Left lung (tissue), 10 donors: ENCODE data around the gene ACTL6A. TPM values are rescaled to one million over a fixed set of nuclear protein-coding genes. Genes with fewer than 3 reads are reported as not detected.

Experiments used
- ATAC-seq: fragments of 200-7000 bp; cut with Tn5 transposase; one replicate; pipeline ENCODE4 v1.9.1; 2020; ENCODE audit warnings: moderate library complexity
- DNase-seq, 4 donors: peaks; one replicate each; pipeline ENCODE4 v3.0.0-alpha.2; 2013 to 2020
- H3K27ac ChIP-seq, 2 donors: fragments of 200-600 bp; sonication (generic) in 1 of 2; one replicate each; pipeline versions ENCODE4 v1.5.0 to v1.8.0; 2020 to 2021
- H3K27me3 ChIP-seq, 2 donors: fragments of 200-600 bp; sonication (generic) in 1 of 2; one replicate each; pipeline versions ENCODE4 v1.5.0 to v1.8.0; 2020 to 2021
- H3K36me3 ChIP-seq, 2 donors: fragments of 200-600 bp; sonication (generic) in 1 of 2; one replicate each; pipeline versions ENCODE4 v1.5.0 to v1.8.0; 2020 to 2021
- H3K4me1 ChIP-seq, 2 donors: fragments of 200-600 bp; one replicate each; pipeline ENCODE4 v1.8.0; 2021
- H3K4me3 ChIP-seq, 2 donors: fragments of 200-600 bp; sonication (generic) in 1 of 2; one replicate each; pipeline versions ENCODE4 v1.5.0 to v1.8.0; 2020 to 2021; ENCODE audit warnings: mild to moderate bottlenecking in 1 of 2
- H3K9me3 ChIP-seq, 2 donors: fragments of 200-600 bp; sonication (generic) in 1 of 2; one replicate each; pipeline versions ENCODE4 v1.5.0 to v1.8.0; 2020 to 2021
- intact Hi-C, 2 donors: fragments of 100-400 bp; cut with DNase I; formaldehyde crosslinking; loops; one replicate each; pipeline versions ENCODE4 v1.11.2 to v1.14.2; 2022
- polyA plus RNA-seq, 6 donors: library from polyadenylated mRNA; unstranded; fragments of 120-200 nt; gene quantifications; one replicate each; pipeline ENCODE4 v1.2.1, GENCODE V29; 2013; ENCODE audit not compliant: insufficient read length in 6 of 6
- total RNA-seq, 2 donors: library from RNA; stranded (reverse); fragmentation: NEBNext Ultra II Directional; extraction: Animal tissue kit (Norgen Biotek cat#: 25700); gene quantifications; one replicate each; pipeline ENCODE4 v1.2.1, GENCODE V29; 2021
- TF ChIP-seq, protein P1 (sequence below), 2 donors: fragments of 200-600 bp; sonication (generic) in 1 of 2; IDR thresholded peaks; one replicate each; pipeline versions ENCODE4 v1.5.0 to v1.8.0; 2021; ENCODE audit warnings: antibody characterized with exemption in 2 of 2
- donor health status: DM: no; HTN: yes; CAD: no.
- donor health status: DM: no; HTN: no; CAD: no.

The ACTL6A gene
- total and polyA plus RNA-seq, 8 donors = 33.6 to 116 (median 104) TPM

DNA sequence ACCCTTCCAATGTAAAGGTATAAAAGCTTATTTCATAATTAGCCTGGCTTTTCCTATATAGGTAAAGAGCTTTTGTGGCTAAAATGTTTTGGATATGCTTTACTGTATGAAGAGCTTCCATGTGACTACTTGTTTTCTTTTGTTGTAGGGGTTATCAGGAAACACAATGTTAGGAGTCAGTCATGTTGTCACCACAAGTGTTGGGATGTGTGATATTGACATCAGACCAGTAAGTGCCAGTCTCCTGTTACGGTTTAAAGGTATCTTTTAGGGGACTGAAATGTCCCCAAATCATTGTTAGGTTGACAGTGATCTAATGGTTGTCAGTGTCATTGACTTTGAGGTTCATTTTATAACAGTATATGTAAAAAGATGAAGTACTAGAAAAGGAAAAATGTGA lies 18.3 kb downstream of the ACTL6A start:
- no peak for DNase-seq
- H3K36me3 ChIP-seq = peaks cover 0 to 94% of the 10 kb centered on the region in 2 donors

DNA sequence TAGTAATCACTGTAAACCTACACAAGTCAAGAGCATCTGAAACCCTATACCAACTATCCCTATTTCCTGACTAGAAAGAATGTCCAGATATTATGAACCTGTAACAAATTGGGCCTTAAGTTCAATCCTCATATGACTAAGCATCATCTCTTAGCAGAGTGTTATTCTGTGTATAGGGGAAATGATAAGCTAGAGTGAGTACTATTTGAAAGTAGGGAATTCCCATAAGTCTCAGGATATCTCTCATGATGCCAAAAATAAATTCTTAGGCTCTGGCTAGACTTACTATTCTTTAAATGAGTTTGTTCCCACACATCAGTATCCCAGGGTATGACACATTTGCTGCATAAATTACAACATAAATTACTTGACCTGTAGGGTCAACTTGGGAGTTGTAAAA lies 26.4 kb downstream of the ACTL6A start:
- intact Hi-C loops = no loop called here
- TF ChIP-seq, protein P1, sequence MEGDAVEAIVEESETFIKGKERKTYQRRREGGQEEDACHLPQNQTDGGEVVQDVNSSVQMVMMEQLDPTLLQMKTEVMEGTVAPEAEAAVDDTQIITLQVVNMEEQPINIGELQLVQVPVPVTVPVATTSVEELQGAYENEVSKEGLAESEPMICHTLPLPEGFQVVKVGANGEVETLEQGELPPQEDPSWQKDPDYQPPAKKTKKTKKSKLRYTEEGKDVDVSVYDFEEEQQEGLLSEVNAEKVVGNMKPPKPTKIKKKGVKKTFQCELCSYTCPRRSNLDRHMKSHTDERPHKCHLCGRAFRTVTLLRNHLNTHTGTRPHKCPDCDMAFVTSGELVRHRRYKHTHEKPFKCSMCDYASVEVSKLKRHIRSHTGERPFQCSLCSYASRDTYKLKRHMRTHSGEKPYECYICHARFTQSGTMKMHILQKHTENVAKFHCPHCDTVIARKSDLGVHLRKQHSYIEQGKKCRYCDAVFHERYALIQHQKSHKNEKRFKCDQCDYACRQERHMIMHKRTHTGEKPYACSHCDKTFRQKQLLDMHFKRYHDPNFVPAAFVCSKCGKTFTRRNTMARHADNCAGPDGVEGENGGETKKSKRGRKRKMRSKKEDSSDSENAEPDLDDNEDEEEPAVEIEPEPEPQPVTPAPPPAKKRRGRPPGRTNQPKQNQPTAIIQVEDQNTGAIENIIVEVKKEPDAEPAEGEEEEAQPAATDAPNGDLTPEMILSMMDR (IDR thresholded peaks at IDR 0.05) = no peak
- no peak overlapping the region for H3K4me3 ChIP-seq
- H3K27me3 ChIP-seq = no peaks in the 10 kb centered on the region
- H3K27ac ChIP-seq = no peak overlapping the region
- H3K9me3 ChIP-seq = no peaks in the 10 kb centered on the region
- H3K36me3 ChIP-seq = peaks cover 5 to 100% of the 10 kb centered on the region in 2 donors
- no peak for DNase-seq
- H3K4me1 ChIP-seq = no peaks in the 10 kb centered on the region
- no peak for ATAC-seq

More for the DNA sequence above, 18.3 kb downstream of the ACTL6A start:
- Histone ChIP-seq H3K27ac (no peak overlapping the region), H3K9me3 (no peaks in the 10 kb centered on the region), H3K4me1 (no peaks in the 10 kb centered on the region), H3K4me3 (no peak overlapping the region), H3K27me3 (no peaks in the 10 kb centered on the region)
- intact Hi-C loops = no loop called here
- ATAC-seq = no peak
- TF ChIP-seq, protein P1 (IDR thresholded peaks at IDR 0.05) = no peak

DNA sequence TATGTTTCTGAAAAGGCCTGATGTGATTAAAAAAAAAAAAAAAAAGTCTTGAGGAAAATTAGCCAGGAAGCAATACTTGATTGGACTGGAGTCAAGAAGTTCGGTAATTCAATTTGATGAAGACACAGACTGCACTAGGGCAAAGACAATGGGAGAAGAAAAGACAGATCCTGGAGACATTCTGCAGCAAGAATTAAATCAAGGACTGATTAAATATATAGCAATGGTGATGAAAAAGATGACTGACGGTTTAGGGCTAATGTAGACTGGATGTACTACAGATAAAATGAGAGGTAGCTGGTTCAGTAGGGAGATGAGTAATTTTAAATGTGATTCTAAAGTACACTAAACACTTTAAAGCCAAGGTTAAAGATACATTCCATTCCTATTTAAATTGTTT lies 27.9 kb downstream of the ACTL6A start:
- Histone ChIP-seq H3K4me1 (no peaks in the 10 kb centered on the region), H3K9me3 (no peaks in the 10 kb centered on the region), H3K27ac (no peak overlapping the region), H3K36me3 (peaks cover 5 to 100% of the 10 kb centered on the region in 2 donors), H3K27me3 (no peaks in the 10 kb centered on the region), H3K4me3 (no peak overlapping the region)
- intact Hi-C loops = no loop called here
- DNase-seq (no peak), ATAC-seq (no peak)
- TF ChIP-seq, protein P1 (IDR thresholded peaks at IDR 0.05) = no peak

DNA sequence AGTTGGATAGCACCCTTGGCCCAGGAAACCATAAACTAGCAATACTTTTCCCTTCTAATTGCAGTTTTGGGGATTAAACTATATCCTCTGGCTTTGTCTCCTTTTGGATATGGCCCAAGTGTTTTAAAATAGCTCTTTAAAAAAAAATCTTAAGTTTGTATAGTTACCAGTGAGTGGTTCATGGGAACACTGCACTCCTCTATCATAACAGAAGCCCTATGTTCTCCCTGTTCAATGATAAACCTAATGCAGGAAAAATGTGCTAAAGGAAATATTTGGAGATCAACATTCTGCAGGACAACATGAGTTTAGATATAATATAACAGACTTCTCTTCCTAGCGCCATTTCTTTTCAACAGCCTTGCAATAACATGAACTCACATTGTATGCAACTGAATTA lies 28.6 kb downstream of the ACTL6A start:
- Histone ChIP-seq H3K36me3 (peaks cover 5 to 100% of the 10 kb centered on the region in 2 donors), H3K4me3 (no peak overlapping the region), H3K4me1 (no peaks in the 10 kb centered on the region), H3K27ac (no peak overlapping the region), H3K27me3 (no peaks in the 10 kb centered on the region), H3K9me3 (no peaks in the 10 kb centered on the region)
- ATAC-seq (no peak), DNase-seq (no peak)
- intact Hi-C loops = no loop called here
- TF ChIP-seq, protein P1 (IDR thresholded peaks at IDR 0.05) = no peak

DNA sequence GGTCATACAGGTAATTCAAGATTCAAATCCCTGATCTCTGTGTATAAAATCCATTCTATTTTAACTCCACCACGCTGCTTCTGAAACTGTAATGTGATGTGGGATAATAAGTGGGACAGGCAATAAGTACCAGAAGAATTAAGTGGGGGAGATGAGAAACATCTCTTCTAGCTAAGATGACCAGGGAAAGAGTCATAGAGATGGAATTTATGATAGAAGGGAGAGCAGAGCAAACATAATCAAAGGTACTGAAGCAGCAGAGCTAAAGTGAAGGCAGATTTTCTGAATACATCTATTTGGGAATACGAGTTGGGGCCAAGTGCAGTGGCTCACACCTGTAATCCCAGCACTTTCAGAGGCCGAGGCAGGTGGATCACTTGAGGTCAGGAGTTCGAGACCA lies 36.8 kb downstream of the ACTL6A start:
- intact Hi-C loops = no loop called here
- Histone ChIP-seq H3K27me3 (no peaks in the 10 kb centered on the region), H3K4me3 (no peak overlapping the region), H3K4me1 (peaks cover 12% of the 10 kb centered on the region in 2 donors), H3K36me3 (peaks cover 0 to 78% of the 10 kb centered on the region in 2 donors), H3K9me3 (no peaks in the 10 kb centered on the region), H3K27ac (no peak overlapping the region)
- DNase-seq = no peak
- TF ChIP-seq, protein P1 (IDR thresholded peaks at IDR 0.05) = no peak
- no peak for ATAC-seq
